ENCODE measurements around the gene UGDH.
"Not testable (repeated sequence)": the region's sequence is repeated elsewhere in the genome, so short reads cannot be mapped to it uniquely, and the experiment has no call there.

The UGDH gene

DNA sequence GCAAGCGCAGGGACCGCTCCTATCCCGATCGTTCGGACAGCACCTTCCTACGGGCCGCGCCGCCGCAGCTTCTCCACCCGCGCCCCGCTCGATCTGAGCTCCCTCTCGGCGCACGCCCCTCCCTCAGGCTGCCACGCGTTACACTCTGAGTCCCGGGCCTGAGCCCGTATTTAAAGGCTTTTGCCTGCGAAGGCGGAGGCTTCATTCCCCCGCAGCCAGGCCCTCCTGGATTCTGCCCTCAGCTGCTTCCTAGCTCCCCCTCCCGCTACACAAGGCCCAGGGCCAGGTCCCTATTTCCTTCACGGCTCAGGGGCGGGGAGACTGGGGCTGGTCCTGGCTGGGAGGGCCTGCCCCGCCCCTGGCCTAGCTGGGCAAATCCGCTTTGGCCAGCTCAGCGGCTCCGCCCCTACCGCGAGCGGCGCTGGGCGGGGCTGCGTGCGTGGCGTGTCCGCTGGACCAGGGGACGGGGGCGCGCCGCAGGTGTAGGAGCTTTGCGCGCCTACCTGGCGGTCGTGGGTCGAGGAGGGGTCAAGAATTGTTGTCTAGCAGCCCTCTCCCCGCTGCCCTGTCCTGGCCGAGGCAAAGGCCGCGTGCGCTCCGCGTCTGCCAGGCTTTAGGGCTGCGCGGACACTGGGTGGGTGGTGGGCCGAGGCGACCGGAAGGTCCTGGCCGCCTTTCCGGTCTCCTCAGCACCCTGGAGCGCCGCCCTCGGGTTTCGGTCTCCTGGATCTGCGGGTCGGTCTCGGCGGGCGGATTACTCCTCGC, at the start of gene UGDH:
Gene UGDH, minus strand, starts transcription at position 144 of the 765 bp plus-strand sequence. CDS start 5,927 bp downstream, outside the sequence.
- peak; percentile 90 for DNase-seq

DNA sequence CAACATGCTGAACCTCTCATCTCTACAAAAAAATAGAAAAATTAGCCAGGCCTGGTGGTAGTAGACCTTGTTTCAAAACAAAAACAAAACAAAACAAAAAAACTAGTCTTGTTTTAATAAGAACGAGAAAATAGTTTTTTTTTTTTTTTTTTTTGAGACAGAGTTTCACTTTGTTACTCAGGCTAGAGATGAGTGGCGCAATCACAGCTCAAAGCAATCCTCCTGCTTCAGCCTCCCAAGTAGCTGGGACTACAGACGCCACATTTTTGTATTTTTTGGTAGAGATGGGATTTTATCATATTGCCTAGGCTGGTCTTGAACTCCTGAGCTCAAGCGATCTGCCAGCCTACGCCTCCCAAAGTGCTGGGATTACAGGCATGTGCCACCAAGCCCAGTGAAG, 47.7 kb upstream of the UGDH start:
- DNase-seq: no peak

DNA sequence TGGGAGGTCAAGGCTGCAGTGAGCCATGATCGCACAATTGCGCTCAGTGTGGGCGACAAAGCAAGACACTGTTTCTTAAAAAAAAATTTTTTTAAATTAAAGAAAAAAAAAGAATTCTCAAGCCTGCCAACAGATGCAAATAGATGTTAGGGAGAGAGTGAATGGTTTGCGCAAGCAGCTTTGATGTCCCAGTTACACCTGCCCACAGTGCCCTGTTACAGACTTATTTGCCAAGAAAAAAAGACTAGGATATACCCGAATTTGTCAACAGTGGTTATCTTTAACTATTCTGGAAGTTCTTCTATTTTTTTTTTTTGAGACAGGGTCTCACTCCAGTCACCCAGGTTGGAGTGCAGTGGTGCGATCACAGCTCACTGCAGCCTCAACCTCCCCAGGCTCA, 44.3 kb upstream of the UGDH start:
- DNase-seq: no peak

DNA sequence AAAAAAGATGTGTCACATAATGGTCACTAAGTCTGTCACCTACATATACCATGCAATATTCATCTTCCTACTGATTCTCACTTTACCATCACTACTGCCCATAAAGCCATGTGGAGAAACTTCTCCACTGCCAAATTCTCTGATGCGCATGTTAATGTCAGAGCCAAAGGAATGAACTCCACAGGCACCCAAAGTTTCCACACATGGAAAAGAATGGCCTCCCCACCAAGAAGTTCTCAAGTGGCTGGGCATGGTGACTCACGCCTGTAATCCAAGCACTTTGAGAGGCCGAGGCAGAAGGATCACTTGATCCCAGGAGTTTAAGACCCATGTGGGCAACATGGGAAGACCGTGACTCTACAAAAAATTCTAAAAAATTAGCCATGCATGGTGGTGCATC, 43.8 kb upstream of the UGDH start:
- no peak for DNase-seq

DNA sequence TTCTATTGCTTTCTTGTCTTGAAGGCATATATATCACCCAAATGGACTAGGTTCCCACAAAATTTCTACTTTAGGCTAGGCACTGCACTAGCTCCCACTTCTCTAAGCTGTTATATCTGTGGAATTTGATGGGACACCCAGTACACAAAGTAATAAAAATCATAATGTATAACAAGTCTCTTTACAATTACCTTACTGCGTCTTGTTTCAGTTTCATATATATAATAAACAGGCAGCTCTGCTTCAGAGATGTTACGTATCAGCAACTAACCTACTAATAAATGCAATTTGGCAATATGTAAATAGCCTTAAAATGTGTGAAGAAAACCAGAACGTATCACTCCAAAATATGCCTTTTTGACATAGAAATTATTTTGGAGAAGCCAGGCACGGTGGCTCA, 42.0 kb upstream of the UGDH start:
- no peak for DNase-seq

DNA sequence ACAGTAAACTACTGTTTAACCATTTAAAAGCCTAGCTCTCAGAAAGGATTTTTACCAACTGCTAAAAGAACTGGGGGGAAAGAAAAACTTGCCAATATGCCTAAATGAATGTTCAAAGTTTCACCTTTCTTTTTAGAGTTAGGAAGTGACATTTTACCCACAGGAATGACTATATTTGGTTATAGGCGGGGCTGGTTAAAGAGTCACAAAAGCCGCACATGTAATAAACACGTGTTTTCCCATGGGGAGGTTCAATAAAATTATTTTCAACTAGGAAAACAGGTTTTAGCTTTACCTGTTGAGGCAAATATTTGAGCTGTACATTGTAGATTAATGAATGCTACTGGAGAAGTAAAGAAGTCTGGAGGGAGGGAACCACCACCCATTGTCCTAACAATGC, 41.6 kb upstream of the UGDH start:
- no peak for DNase-seq

DNA sequence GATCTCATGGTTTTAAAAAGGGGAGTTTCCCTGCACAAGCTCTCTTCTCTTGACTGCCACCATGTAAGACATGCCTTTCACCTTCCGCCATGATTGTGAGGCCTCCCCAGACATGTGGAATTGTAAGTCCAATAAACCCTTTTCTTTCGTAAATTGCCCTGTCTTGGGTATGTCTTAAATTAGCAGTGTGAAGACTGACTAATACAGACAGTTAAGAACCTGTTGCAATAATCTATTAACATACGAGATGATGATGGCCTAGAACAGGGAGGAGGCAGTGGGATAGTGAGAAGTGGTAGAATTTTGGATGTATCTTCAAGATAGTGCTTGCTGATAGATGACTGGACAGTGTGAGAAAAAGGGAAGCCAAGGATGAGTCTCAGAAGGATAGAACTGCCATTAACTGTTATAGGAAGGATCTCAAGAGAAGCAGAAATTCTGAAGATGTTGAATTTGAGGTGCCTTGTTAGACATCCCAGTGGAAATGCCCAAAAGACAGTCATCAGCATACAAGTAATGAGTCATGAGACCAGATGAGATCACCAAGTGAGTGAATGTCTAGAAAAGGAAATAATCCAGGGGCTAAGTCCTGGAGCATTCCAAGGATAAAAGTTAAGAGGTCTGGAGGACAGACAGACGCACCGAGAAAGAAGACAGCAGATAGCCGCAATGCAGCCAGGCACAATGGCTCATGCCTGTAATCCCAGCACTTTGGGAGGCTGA, 38.8 kb upstream of the UGDH start:
- DNase-seq: no peak

DNA sequence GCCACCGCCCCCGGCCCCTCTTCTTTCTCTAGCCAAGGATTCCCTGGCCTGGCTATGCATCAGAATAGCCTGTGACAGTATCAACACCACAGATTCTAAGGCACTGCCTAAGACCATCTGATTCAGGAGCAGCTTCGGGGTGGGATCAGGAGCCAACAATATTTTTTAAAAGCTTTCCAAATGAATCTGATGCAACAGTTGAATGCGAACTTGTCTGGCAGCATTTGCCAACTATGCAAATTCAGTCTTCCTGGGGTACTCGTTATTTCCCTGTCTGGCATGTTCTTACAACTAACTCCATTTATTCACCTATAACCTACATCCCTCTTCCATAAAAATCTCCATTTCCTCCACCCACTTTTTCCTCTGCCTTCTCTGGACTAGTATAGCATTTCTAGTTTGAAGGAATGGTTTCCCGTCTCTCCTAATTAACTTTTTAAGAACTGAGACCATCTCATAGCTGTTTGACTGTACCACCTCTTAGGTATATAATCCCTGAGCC, 36.2 kb upstream of the UGDH start:
- no peak for DNase-seq

DNA sequence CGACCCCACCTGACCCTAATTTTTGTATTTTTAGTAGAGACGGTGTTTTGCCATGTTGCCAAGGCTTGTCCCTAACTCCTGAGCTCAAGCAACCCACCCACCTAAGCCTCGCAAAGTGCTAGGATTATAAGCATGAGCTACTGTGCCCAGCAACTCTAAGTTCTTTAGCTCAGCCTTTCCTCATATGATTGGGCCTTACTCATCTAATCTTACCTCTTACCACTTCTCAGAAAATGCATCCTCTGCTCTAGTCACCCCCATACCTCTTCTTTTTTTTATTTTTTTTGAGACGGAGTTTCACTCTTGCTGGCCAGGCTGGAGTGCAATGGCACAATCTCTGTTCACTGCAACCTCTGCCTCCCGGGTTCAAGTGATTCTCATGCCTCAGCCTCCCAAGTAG, 35.6 kb upstream of the UGDH start:
- DNase-seq: no peak

DNA sequence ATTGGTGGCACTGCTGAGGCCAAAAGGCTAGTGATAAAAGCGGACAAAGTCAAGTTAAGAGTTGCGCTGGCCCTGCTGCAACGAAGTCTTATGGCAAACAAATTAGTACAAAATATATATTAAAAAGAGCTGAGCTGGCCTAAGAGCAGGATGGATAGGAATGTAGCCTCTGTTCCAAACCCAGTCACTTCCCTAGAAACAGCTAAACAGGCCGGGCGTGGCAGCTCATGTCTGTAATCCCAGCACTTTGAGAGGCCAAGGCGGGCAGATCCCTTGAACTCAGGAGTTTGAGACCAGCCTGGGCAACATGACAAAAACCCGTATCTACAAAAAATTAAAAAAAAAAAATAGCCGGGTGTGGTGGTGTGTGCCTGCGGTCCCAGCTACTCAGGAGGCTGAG, 32.4 kb upstream of the UGDH start:
- DNase-seq: no peak

DNA sequence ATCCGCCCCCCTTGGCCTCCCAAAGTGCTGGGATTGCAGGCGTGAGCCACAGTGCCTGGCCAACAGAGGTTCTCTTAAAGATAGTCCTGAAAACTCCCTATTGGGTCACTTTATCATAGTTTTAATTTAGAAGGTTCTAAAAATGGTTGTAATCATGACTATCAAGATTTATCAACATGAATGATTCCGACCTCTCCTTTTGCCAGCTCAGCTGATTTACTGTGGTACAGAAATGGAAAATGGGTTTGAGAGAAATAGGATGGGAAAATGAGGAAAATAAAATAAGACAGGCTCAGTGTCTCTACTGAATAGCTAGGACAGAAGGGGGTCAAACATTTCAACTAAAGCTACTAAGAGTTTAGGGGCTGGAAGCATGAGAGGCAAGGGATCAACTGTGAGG, 28.2 kb upstream of the UGDH start:
- no peak for DNase-seq

DNA sequence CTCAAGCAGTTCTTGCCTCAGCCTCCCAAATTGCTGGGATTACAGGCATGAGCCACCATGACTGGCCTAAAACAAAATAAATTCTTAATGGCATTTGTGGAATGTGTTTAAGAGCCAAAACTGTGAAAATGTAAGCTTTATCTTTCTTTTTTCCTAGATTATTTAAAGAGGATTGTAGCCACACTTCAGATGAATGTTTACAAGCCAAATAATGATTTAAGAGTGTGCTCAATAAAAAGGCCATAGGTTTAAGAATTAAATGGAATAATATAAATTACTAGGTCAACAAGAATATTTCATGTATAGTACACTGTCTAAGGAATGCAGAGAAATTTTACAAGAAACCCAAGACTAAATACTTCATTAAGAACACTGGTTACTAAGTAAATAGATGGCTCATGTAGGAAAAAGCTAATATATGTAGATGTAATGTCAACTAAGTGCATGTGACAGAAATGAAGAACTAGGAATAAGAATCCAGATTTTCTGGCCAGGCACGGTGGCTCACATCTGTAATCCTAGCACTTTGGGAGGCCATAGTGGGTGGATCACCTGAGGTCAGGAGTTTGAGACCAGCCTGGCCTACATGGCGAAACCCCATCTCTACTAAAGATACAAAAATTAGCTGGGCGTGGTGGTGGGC, 21.3 kb upstream of the UGDH start:
- DNase-seq: no peak

DNA sequence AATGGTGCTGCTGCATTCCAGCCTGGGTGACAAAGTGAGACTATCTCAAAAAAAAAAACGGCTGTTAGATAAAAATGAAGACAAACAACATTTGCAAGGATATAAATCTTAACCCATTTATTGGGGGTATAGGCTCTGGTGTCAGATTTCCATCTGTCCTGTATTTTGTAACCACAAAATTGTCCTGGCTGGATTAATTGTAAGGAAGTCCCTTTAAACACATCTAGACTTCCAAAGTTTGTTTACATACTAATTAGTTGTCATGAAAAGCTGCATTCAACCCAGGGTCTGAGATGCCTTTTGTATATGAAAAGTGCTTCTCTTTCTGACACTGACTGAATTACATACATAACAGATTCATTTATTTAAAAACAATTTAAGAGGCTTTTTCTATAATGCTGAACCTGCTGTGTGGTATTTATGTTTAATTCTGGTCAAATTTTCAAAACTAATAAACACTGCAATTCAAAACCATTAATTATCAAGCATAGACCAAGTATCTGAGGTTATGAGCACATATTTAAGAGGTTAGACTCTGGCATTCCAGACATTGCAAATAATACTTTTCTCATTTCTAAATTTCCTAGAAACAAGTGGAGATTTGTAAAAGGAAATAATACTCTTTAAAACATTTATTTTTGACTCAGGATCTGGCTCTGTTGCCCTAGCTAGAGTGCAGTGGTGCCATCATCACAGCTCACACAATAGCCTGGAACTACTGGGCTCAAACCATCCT, 17.5 kb upstream of the UGDH start:
- DNase-seq: peak; percentile 38

DNA sequence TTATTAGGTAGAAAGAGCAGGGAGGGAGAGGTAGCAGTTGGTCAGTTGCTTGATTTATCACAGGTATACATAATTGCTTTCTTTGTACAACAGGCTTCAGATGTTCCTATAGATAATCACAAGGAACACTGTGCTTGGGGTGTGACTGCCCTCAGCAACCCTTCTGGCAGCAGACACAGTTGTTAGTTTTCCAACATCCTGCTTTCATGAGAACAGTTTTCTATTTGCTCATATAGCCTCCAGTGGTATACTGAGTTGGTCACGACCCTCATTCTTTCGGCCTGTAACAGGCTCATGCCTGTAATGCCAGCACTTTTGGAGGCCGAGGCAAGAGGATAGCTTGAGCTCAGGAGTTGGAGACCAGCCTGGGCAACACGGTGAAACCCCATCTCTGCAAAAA, 16.8 kb upstream of the UGDH start:
- DNase-seq: not testable (repeated sequence)

DNA sequence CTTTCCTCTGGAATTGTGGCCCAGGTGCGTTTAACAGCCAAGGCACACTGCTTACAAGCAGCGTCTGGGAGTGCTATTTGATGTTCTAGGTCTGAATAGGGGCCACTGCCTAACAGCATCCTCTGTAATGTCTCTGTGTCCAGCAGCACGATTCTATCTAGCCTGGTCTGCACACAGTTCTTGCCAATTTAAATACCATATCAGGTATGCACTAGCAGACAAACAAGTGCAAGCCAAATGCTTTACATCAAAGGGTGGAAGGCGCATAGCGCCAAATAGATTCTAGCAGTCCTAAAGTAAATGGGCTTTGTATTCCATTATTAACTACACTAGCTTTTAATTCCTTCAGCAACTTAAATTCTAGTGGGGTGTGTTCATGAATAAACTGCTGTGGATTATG, 15.8 kb upstream of the UGDH start:
- DNase-seq: no peak

DNA sequence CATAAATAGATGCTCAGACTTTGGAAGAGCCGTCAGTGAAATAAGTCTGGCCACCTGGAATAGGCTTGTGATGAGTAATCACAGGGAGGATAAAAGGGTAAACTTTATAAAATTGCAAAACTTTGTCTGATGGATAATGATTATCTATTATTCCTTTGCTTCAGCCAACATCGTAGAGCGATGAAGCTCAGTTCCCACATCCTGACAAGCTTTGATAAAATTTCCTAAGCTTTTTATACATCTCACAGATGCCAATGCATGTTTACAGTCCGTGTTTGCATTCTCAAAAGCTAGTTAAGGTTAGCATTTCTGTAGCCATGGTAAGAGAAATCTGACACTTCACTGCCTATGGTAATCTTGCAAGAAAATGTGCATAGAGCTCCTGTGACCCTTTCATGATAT, 15.4 kb upstream of the UGDH start:
- DNase-seq: no peak

DNA sequence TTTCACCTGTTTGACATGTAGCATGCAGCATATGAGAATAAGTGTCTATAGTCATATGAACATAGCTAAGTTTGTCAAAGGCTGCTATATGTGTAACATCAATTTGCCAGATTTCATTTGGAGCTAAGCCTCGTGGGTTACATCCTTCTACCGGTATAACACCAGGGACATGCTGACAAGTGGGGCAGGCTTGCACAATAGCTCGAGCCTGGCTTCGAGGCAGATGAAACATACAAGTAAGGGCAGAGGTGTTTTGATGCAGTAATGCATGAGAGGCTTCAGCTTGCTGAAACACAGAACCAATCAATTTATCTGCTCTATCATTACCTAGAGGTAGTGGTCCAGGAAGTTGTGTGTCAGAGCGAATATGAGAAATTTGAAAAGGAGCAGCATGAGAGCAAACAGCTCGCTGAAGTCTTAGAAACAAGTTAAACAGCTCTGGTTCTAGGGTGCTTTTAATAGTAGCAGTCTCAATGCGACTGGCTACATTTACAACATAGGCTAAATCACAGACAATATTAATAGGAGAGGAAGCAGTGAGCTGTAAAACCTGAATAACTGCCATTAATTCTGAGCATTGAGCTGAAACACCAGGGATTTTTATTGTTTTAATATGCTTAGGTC, 14.9 kb upstream of the UGDH start:
- DNase-seq: no peak

DNA sequence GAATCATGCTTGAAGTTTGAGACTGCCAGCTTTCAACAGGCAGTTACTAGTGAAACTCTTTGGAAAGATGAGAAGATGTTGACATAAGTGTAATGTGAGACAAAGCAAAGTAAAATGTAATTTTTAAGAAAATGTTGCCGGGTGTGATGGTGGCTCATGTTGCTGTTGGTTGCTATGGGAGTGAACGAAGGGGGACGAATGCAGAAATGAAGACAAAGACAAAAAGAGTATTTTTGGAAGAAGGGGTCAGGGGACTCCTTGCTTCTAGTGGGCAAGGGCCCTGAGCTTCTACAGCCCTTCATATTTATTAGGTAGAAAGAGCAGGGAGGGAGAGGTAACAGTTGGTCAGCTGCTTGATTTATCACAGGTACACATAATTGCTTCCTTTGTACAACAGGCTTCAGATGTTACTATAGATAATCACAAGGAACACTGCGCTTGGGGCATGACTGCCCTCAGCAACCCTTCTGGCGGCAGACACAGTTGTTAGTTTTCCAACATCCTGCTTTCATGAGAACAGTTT, 11.9 kb upstream of the UGDH start:
- DNase-seq: no peak

DNA sequence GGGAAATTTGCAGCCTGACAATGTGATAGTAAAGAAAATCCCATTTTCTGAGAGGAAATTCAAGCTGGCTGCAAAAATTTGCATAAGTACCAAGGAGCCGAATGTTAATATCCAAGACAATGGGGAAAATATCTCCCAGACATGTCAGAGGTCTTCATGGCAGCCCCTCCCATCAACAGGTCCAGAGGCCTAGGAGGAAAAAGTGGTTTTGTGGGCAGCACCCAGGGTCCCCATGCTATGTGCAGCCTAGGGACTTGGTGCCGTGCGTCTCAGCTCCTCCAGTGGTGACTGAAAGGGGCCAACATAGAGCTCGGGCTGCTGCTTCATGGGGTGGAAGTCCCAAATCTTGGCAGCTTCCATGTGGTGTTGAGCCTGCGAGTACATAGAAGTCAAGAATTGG, 6.3 kb upstream of the UGDH start:
- no peak for DNase-seq

DNA sequence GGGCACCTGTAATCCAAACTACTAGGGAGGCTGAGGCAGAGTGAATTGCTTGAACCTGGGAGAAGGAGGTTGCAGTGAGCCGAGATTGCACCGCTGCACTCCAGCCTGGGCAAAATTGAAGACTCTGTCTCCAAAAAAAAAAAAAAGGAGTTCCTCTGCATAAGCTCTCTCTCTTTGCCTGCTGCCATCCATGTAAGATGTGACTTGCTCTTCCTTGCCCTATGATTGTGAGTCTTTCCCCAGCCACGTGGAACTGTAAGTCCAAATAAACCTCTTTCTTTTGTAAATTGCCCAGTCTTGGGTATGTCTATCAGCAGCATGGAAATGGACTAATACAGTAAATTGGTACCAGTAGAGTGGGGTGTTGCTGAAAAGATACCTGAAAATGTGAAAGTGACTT, 5.0 kb upstream of the UGDH start:
- DNase-seq: not testable (repeated sequence)

DNA sequence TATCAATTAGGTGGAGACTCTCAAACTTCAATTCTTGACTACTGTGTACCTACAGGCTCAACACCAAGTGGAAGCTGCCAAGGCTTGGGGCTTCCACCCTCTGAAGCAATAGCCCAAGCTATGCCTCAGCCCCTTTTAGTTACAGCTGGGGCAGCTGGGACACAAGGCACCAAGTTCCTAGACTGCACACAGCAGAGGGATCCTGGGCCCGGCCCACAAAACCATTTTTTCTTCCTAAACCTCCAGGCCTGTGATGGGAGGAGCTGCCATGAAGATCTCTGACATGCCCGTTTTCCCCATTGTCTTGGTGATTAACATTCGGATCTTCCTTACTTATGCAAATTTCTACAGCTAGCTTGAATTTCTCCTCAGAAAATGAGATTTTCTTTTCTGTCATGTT, 3.4 kb upstream of the UGDH start:
- DNase-seq: no peak

DNA sequence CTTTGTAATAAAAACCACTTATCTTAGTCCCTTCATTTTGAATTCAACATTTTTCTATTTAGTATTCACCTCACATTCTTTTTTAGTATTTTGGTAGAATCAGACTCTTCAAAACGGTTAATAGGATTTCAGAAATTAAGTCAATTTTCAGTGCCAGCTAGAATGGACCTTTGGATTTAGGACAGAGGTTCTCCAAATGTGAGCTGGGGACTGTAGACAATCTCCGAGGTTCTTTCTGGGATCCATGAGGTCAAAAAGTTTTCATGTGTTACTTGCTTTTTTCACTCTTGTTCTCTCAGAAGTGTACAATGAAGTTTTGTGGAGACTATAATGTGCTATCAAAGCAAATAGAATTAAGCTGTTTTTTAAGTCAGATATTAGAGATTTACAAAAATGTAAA, 2.3 kb upstream of the UGDH start:
- DNase-seq: no peak

DNA sequence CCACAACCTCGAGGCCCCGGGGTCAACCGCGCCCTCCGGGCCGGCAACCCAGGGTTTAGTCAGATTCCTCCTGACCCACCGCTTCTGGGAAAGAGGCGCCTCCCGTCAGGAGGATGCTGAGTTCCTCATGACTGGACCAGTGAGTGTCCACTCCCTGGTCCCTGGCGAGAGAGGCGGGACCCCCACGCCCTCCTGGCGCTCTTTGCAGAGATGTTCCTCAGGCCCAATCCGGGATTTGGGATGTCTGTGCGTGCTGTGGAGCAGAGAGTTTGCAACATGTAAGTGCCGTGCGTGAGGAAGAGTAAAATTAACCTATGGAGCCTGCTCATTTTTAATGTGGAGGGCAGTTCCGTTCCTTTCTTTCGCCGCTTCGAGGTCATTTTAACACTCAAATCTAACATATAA, 824 bp upstream of the UGDH start:
- no peak for DNase-seq

Data from NCI-H1105 (cell line).